Measurements from ENCODE around the gene PRDM16.

The PRDM16 gene

GRCh38 chr1:3312310-3312897 lies 243.4 kb downstream of the PRDM16 start:
- DNase-seq (ENCODE audit: low spot score), result no peak
- no peak for TF ChIP-seq CTCF (IDR thresholded peaks at IDR 0.05; ENCODE audit: borderline replicate concordance, control extremely low read depth, extremely low read depth, insufficient read depth, missing control alignments)
- in situ Hi-C loops (cut with MboI; ENCODE audit: low sequenced_read_pairs, unreplicated experiment), result no loop called here

GRCh38 chr1:3312898-3313575 lies 244.0 kb downstream of the PRDM16 start:
- DNase-seq (ENCODE audit: low spot score), result no peak
- in situ Hi-C loops (cut with MboI; ENCODE audit: low sequenced_read_pairs, unreplicated experiment), result no loop called here
- TF ChIP-seq CTCF (IDR thresholded peaks at IDR 0.05; ENCODE audit: borderline replicate concordance, control extremely low read depth, extremely low read depth, insufficient read depth, missing control alignments), result no peak

GRCh38 chr1:3313576-3313950 lies 244.6 kb downstream of the PRDM16 start:
- in situ Hi-C loops (cut with MboI; ENCODE audit: low sequenced_read_pairs, unreplicated experiment), result no loop called here
- TF ChIP-seq CTCF (IDR thresholded peaks at IDR 0.05; ENCODE audit: borderline replicate concordance, control extremely low read depth, extremely low read depth, insufficient read depth, missing control alignments), result no peak
- no peak for DNase-seq (ENCODE audit: low spot score)

GRCh38 chr1:3314491-3315381 lies 245.7 kb downstream of the PRDM16 start:
- no peak for DNase-seq (ENCODE audit: low spot score)
- in situ Hi-C loops (cut with MboI; ENCODE audit: low sequenced_read_pairs, unreplicated experiment), result no loop called here
- no peak for TF ChIP-seq CTCF (IDR thresholded peaks at IDR 0.05; ENCODE audit: borderline replicate concordance, control extremely low read depth, extremely low read depth, insufficient read depth, missing control alignments)

GRCh38 chr1:3315399-3316339 lies 246.7 kb downstream of the PRDM16 start:
- DNase-seq (ENCODE audit: low spot score), result no peak
- in situ Hi-C loops (cut with MboI; ENCODE audit: low sequenced_read_pairs, unreplicated experiment), result no loop called here
- TF ChIP-seq CTCF (IDR thresholded peaks at IDR 0.05; ENCODE audit: borderline replicate concordance, control extremely low read depth, extremely low read depth, insufficient read depth, missing control alignments), result no peak
